ENCODE data around the gene ODF2. TPM values are rescaled to one million over a fixed set of nuclear protein-coding genes. Genes with fewer than 3 reads are reported as not detected.

Gene ODF2
- total RNA-seq, 1 donor from 2014 or later = 42.4 TPM

GRCh38 chr9:128494746-128495129 is 38.9 kb downstream of the ODF2 start:
- TF ChIP-seq CTCF (IDR thresholded peaks at IDR 0.05; ENCODE audit: unreplicated experiment) = no peak
- H3K4me1 Mint-ChIP-seq = no peaks in the 10 kb centered on the region
- H3K27me3 Mint-ChIP-seq (ENCODE audit: low read depth) = no peaks in the 10 kb centered on the region
- H3K4me3 Mint-ChIP-seq = no peak overlapping the region
- H3K36me3 Mint-ChIP-seq = peaks cover 16% of the 10 kb centered on the region
- no peak overlapping the region for H3K27ac Mint-ChIP-seq
- DNase-seq (ENCODE audit: low spot score in 2 of 2, unreplicated experiment in 2 of 2) = no peak
- no peaks in the 10 kb centered on the region for H3K9me3 Mint-ChIP-seq

- Mint-ChIP-seq H3K36me3 (peaks cover 18% of the 10 kb centered on the region), H3K9me3 (no peaks in the 10 kb centered on the region), H3K4me3 (no peak overlapping the region)
These were observed 39.5 kb downstream of the ODF2 start for GRCh38 chr9:128495296-128495695.

GRCh38 chr9:128495804-128496417 is 40.1 kb downstream of the ODF2 start:
- no peaks in the 10 kb centered on the region for H3K4me1 Mint-ChIP-seq

More at GRCh38 chr9:128495296-128495695, 39.5 kb downstream of the ODF2 start:
- H3K27ac Mint-ChIP-seq = no peak overlapping the region
- TF ChIP-seq CTCF (IDR thresholded peaks at IDR 0.05; ENCODE audit: unreplicated experiment) = no peak
- DNase-seq (ENCODE audit: low spot score in 2 of 2, unreplicated experiment in 2 of 2) = no peak
- H3K27me3 Mint-ChIP-seq (ENCODE audit: low read depth) = no peaks in the 10 kb centered on the region
- H3K4me1 Mint-ChIP-seq = no peaks in the 10 kb centered on the region

GRCh38 chr9:128497824-128498610 is 42.2 kb downstream of the ODF2 start:
- Mint-ChIP-seq H3K4me3 (no peak overlapping the region), H3K27me3 (ENCODE audit: low read depth) (no peaks in the 10 kb centered on the region), H3K4me1 (no peaks in the 10 kb centered on the region), H3K27ac (no peak overlapping the region), H3K36me3 (peaks cover 18% of the 10 kb centered on the region), H3K9me3 (no peaks in the 10 kb centered on the region)
- TF ChIP-seq CTCF (IDR thresholded peaks at IDR 0.05; ENCODE audit: unreplicated experiment) = no peak
- no peak for DNase-seq (ENCODE audit: low spot score in 2 of 2, unreplicated experiment in 2 of 2)

More at GRCh38 chr9:128495804-128496417, 40.1 kb downstream of the ODF2 start:
- no peak for DNase-seq (ENCODE audit: low spot score in 2 of 2, unreplicated experiment in 2 of 2)
- no peak overlapping the region for H3K4me3 Mint-ChIP-seq
- H3K27me3 Mint-ChIP-seq (ENCODE audit: low read depth) = no peaks in the 10 kb centered on the region
- no peak for TF ChIP-seq CTCF (IDR thresholded peaks at IDR 0.05; ENCODE audit: unreplicated experiment)
- no peak overlapping the region for H3K27ac Mint-ChIP-seq
- peaks cover 17% of the 10 kb centered on the region for H3K36me3 Mint-ChIP-seq
- H3K9me3 Mint-ChIP-seq = no peaks in the 10 kb centered on the region

GRCh38 chr9:128498911-128499310 is 43.1 kb downstream of the ODF2 start:
- no peak for DNase-seq (ENCODE audit: low spot score in 2 of 2, unreplicated experiment in 2 of 2)
- Mint-ChIP-seq H3K9me3 (no peaks in the 10 kb centered on the region), H3K4me1 (peaks cover 7% of the 10 kb centered on the region), H3K4me3 (no peak overlapping the region), H3K27me3 (ENCODE audit: low read depth) (no peaks in the 10 kb centered on the region), H3K36me3 (peaks cover 18% of the 10 kb centered on the region), H3K27ac (no peak overlapping the region)
- TF ChIP-seq CTCF (IDR thresholded peaks at IDR 0.05; ENCODE audit: unreplicated experiment) = no peak

Measured in mesothelial cell of epicardium (in vitro differentiated cells).